H1 (cell line): Measurements from ENCODE around the gene INPP5F. TPM values are rescaled to one million over a fixed set of nuclear protein-coding genes. Genes with fewer than 3 reads are reported as not detected.

Source experiments
- ATF3 ChIP-seq: IDR thresholded peaks from 2 replicates; pipeline ENCODE4 v1.6.1; 2011; ENCODE audit warnings: low read depth, mild to moderate bottlenecking, low read length; ENCODE audit not compliant: insufficient read depth
- HDAC6 ChIP-seq: IDR thresholded peaks from one replicate; pipeline ENCODE4 v1.7.1; 2012; ENCODE audit warnings: low read depth, mild to moderate bottlenecking, inconsistent platforms, low read length, moderate library complexity
- SP1 ChIP-seq: IDR thresholded peaks from 2 replicates; pipeline ENCODE4 v1.6.1; 2011; ENCODE audit warnings: low read depth, low read length
- SP2 ChIP-seq: IDR thresholded peaks from 2 replicates; pipeline ENCODE4 v1.6.1; 2012; ENCODE audit warnings: mild to moderate bottlenecking, low read length, inconsistent platforms
- TAF7 ChIP-seq: optimal IDR thresholded peaks from 2 replicates; pipeline ENCODE3; 2011; ENCODE audit warnings: low read depth, mild to moderate bottlenecking, inconsistent platforms, low read length, moderate library complexity, borderline replicate concordance
- polyA plus RNA-seq, 7 experiments: library from polyadenylated mRNA; depleted of rRNA in 3 of 7; stranded (reverse) in 5 of 7; unstranded in 2 of 7; fragments of >200 nt in 5 of 7; fragments of 200-250 nt in 2 of 7; gene quantifications; 1 replicate in 5 of 7; 2 replicates in 1 of 7; 4 replicates in 1 of 7; pipeline versions ENCODE4 v1.2.1 to v1.2.3, GENCODE V29; 2011 to 2013; ENCODE audit warnings: missing spikeins in 2 of 7, mixed read lengths in 2 of 7
- small RNA-seq: library from polyadenylated mRNA; stranded (forward); fragments of <200 nt; extraction: miRNeasy Mini kit (QIAGEN cat#:217004); gene quantifications from one replicate; pipeline ENCODE3, GENCODE V24; 2013; ENCODE audit not compliant: insufficient read depth
- total RNA-seq: library from RNA; stranded (reverse); fragmentation: NEBNext Ultra II Directional; extraction: Animal tissue kit (Norgen Biotek cat#: 25700); gene quantifications from 2 replicates; pipeline ENCODE4 v1.2.1, GENCODE V29; 2021
- TF ChIP-seq, protein P1 (sequence below), 3 experiments: IDR thresholded peaks; 1 replicate in 2 of 3; 2 replicates in 1 of 3; pipeline versions ENCODE4 v1.5.1 to v1.6.1; 2011; ENCODE audit warnings: low read length in 3 of 3, mild to moderate bottlenecking in 3 of 3, inconsistent platforms in 2 of 3, low read depth in 1 of 3, moderate library complexity in 1 of 3; ENCODE audit not compliant: insufficient read depth in 1 of 3; ENCODE audit errors: control extremely low read depth in 1 of 3

Gene INPP5F
- total and polyA plus RNA-seq, 2 of the 8 experiments (the other 6 are each of a cell fraction or from before 2014, with no cell fraction given) = 50.1 to 101 TPM

- TF ChIP-seq, protein P1, sequence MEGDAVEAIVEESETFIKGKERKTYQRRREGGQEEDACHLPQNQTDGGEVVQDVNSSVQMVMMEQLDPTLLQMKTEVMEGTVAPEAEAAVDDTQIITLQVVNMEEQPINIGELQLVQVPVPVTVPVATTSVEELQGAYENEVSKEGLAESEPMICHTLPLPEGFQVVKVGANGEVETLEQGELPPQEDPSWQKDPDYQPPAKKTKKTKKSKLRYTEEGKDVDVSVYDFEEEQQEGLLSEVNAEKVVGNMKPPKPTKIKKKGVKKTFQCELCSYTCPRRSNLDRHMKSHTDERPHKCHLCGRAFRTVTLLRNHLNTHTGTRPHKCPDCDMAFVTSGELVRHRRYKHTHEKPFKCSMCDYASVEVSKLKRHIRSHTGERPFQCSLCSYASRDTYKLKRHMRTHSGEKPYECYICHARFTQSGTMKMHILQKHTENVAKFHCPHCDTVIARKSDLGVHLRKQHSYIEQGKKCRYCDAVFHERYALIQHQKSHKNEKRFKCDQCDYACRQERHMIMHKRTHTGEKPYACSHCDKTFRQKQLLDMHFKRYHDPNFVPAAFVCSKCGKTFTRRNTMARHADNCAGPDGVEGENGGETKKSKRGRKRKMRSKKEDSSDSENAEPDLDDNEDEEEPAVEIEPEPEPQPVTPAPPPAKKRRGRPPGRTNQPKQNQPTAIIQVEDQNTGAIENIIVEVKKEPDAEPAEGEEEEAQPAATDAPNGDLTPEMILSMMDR (IDR thresholded peaks at IDR 0.05; ENCODE audit: control extremely low read depth in 1 of 3, insufficient read depth in 1 of 3, low read depth in 1 of 3, low read length in 3 of 3) = no peak
- TF ChIP-seq SP2 (no peak), TAF7 (no peak), SP1 (no peak), ATF3 (no peak), HDAC6 (no peak)
Measured at GRCh38 chr10:119878524-119878923, 152.7 kb downstream of the INPP5F start (continued).

Small RNA genes lying within 50 kb of the gene (small RNA-seq; reads per million reads assigned to genes)
- not detected for gene RN7SL846P

Other genes starting within 250 kb of the INPP5F start
- gene RGS10, start 183.3 kb upstream of the INPP5F start, total RNA-seq = 12.2 and 13.1 TPM in 2 replicates
- gene RGS10, start 183.3 kb upstream of the INPP5F start, polyA plus RNA-seq (2011; rRNA removed) = 4.2 and 5.5 TPM in 2 replicates
- 151 and 166 TPM in 2 replicates for gene TIAL1, start 129.1 kb upstream of the INPP5F start, total RNA-seq
- gene TIAL1, start 129.1 kb upstream of the INPP5F start, polyA plus RNA-seq (2011; rRNA removed) = 37.4 and 50.4 TPM in 2 replicates
- 13.3 and 14.6 TPM in 2 replicates for gene BAG3, start 74.7 kb upstream of the INPP5F start, total RNA-seq
- 3.5 and 7.5 TPM in 2 replicates for gene BAG3, start 74.7 kb upstream of the INPP5F start, polyA plus RNA-seq (2011; rRNA removed)
- gene MCMBP, start 146.8 kb downstream of the INPP5F start, total RNA-seq = 79.8 and 81.7 TPM in 2 replicates
- 40.4 and 67.3 TPM in 2 replicates for gene MCMBP, start 146.8 kb downstream of the INPP5F start, polyA plus RNA-seq (2011; rRNA removed)
- 98.2 and 105 TPM in 2 replicates for gene SEC23IP, start 166.7 kb downstream of the INPP5F start, total RNA-seq
- gene SEC23IP, start 166.7 kb downstream of the INPP5F start, polyA plus RNA-seq (2011; rRNA removed) = 26.1 and 29.0 TPM in 2 replicates